Neural progenitor cell (in vitro differentiated cells): ENCODE data around the gene CAMK1G.

Experiments
- EZH2 ChIP-seq: fragments of 200-600 bp; sonication (generic); IDR thresholded peaks from 2 replicates; pipeline ENCODE4 v1.6.1; 2017; ENCODE audit warnings: antibody characterized with exemption, mild to moderate bottlenecking, moderate library complexity
- EZH2phosphoT487 ChIP-seq: fragments of 200-600 bp; sonication (generic); IDR thresholded peaks from 2 replicates; pipeline ENCODE4 v1.6.1; 2017; ENCODE audit warnings: antibody characterized with exemption
- TF ChIP-seq, protein P1 (sequence below): fragments of 200-600 bp; sonication (generic); IDR thresholded peaks from 2 replicates; pipeline ENCODE4 v1.5.1; 2017; ENCODE audit warnings: antibody characterized with exemption, mild to moderate bottlenecking

DNA sequence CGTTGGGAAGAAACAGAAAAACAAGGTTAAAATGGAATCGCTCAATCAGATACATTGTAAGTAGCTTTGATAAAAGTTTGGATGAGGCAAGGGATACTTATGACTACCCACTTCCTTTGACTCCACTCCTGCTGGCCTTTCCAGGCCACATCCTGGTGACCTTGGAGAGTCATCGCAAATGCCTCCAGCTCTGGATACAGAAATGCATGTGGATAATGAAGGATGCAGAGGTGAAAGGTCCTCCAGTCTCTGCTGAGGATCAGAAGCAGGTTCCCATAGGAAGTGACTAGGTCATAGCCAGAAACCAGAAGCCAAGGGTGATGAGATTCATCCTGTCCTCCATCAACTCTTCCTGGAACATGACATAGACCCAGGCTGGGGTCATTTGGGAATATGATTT is 6.2 kb upstream of the CAMK1G start:
- TF ChIP-seq, protein P1, sequence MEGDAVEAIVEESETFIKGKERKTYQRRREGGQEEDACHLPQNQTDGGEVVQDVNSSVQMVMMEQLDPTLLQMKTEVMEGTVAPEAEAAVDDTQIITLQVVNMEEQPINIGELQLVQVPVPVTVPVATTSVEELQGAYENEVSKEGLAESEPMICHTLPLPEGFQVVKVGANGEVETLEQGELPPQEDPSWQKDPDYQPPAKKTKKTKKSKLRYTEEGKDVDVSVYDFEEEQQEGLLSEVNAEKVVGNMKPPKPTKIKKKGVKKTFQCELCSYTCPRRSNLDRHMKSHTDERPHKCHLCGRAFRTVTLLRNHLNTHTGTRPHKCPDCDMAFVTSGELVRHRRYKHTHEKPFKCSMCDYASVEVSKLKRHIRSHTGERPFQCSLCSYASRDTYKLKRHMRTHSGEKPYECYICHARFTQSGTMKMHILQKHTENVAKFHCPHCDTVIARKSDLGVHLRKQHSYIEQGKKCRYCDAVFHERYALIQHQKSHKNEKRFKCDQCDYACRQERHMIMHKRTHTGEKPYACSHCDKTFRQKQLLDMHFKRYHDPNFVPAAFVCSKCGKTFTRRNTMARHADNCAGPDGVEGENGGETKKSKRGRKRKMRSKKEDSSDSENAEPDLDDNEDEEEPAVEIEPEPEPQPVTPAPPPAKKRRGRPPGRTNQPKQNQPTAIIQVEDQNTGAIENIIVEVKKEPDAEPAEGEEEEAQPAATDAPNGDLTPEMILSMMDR = no peak
- TF ChIP-seq EZH2 (no peak), EZH2phosphoT487 (no peak)
